ENCODE results near the gene CD300LB. TPM values are rescaled to one million over a fixed set of nuclear protein-coding genes. Genes with fewer than 3 reads are reported as not detected.

CD300LB gene
- polyA plus RNA-seq, 2 of the 4 experiments (the other 2 are of a cell fraction) = not detected

DNA sequence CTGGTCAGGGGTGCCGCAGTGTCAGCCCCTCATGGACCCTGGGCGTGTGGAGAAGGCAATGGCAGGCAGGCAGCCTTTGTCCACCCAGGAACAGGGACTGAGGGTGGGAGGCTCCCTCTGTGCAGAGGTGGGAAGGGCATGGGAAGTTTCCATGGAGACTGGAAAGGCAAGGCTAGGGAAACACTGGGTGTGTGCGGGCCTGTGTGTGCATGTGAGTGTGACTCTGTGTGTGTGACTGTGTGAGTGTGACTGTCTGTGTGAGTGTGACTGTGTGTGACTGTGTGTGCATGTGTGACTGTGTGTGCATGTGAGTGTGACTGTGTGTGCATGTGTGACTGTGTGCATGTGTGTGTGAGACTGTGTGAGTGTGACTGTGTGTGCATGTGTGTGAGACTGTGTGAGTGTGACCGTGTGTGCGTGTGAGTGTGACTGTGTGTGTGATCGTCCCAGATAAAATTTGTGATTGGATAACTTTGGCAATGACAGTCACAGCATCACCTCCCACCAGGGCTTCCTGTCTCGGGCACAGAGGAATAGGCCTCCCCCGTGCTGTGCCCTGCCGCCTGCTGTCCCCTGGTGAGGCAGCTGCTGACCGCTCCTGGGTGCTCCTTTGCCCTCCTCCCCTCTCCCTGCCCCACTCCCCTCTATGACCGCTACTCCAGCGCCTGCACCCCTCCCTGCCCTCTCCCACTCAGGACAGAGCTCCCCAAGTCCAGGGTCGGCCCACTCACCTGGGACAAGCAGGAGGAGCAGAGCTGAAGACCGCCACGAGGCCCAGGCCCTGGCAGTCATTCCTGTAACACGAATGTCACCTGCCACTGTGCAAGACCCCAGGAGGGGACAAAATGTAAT is 13.9 kb upstream of the CD300LB start:
- Histone ChIP-seq H3K4me3 (no peak overlapping the region), H3K9me3 (no peaks in the 10 kb centered on the region), H3K27ac (no peak overlapping the region), H3K4me1 (no peaks in the 10 kb centered on the region), H3K4me2 (no peak overlapping the region)
- CTCF ChIA-PET = interaction anchor here (0.7 to 1.3 kb wide), 4 partner anchors 21 to 57 kb away, joined by 3 to 7 read pairs (median 4); no protein-coding TSS in a partner anchor
- POLR2A ChIA-PET = no interaction called here
- FAIRE-seq = peak; percentile 72
- no peak for DNase-seq (ENCODE audit: low read depth in 1 of 2, low spot score in 1 of 2)
- ATAC-seq = no peak
- 69% methylated on average over 16 of the region's 16 CpGs for WGBS (ENCODE audit: missing lambda C conversion rate)
- TF ChIP-seq HOXB5 (CRISPR knock-in tag; IDR thresholded peaks at IDR 0.05) (no peak), ZC3H11A (IDR thresholded peaks at IDR 0.05) (no peak), FOSL2 (IDR thresholded peaks at IDR 0.05) (no peak), FOSL2 (CRISPR knock-in tag; IDR thresholded peaks at IDR 0.05) (no peak), MAFK (IDR thresholded peaks at IDR 0.05; ENCODE audit: partially characterized antibody) (no peak), HOXB13 (CRISPR knock-in tag; IDR thresholded peaks at IDR 0.05; ENCODE audit: low read depth) (no peak), GATA3 (IDR thresholded peaks at IDR 0.05; ENCODE audit: borderline replicate concordance) (no peak), HOXA7 (CRISPR knock-in tag; IDR thresholded peaks at IDR 0.05) (no peak), NR3C1 (IDR thresholded peaks at IDR 0.05) (no peak), EP300 (IDR thresholded peaks at IDR 0.05) (no peak), NPAS2 (CRISPR knock-in tag; IDR thresholded peaks at IDR 0.05; ENCODE audit: borderline replicate concordance) (no peak), EHMT2 (IDR thresholded peaks at IDR 0.05; ENCODE audit: low read depth) (no peak), RNF2 (IDR thresholded peaks at IDR 0.05; ENCODE audit: borderline replicate concordance, low read depth) (no peak)
- TF ChIP-seq, protein P1, sequence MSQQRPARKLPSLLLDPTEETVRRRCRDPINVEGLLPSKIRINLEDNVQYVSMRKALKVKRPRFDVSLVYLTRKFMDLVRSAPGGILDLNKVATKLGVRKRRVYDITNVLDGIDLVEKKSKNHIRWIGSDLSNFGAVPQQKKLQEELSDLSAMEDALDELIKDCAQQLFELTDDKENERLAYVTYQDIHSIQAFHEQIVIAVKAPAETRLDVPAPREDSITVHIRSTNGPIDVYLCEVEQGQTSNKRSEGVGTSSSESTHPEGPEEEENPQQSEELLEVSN (IDR thresholded peaks at IDR 0.05; ENCODE audit: borderline replicate concordance, low read depth) = no peak
- TF ChIP-seq, protein P2, sequence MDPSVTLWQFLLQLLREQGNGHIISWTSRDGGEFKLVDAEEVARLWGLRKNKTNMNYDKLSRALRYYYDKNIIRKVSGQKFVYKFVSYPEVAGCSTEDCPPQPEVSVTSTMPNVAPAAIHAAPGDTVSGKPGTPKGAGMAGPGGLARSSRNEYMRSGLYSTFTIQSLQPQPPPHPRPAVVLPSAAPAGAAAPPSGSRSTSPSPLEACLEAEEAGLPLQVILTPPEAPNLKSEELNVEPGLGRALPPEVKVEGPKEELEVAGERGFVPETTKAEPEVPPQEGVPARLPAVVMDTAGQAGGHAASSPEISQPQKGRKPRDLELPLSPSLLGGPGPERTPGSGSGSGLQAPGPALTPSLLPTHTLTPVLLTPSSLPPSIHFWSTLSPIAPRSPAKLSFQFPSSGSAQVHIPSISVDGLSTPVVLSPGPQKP (IDR thresholded peaks at IDR 0.05; ENCODE audit: low read depth, low read length) = no peak

DNA sequence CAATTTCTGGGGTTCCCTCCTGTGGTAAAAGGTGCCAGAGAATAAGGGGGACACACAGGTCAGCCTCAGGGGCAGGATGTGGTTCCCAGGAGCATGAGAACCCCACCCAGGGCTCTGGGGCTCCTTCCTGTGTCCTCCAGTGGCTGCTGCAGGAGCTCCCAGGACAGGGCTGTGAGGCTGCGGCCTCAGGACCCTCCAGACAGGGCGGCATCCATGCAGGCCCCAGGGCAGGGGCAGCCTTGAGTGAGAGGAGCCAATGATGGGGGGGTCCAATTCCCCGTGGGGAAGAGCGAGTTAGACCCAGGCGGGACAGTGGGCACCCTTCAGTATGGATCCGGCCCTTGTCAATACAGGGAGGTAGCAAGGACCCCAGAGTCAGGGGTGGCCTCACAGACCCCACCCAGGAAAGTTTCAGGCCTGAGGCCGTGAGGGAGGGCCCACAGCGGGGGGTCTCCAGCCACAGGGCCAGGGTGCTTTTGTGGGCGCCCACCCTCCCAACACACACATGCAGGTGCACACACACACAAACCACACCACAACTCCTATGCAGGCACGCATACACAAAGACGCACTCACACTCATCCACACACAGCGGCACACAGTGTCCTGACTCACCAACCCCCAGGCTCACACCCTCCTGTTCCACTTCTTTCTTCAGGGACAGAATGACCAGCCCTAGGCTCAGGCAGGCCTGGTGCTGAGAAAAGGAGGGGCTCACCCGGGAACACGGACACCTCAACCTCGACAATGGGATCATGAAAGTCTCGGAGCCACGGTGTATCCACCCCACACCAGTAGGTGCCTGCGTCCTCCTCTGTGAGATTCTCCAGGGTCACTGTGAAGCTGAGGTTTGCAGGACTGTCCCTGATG is 12.9 kb upstream of the CD300LB start:
- POLR2A ChIA-PET = no interaction called here
- CTCF ChIA-PET = interaction anchor here (0.6 to 1.1 kb wide), 5 partner anchors 11 to 357 kb away, joined by 3 to 4 read pairs (median 3); no protein-coding TSS in a partner anchor
- no peak overlapping the region for H3K4me2 ChIP-seq
- DNase-seq (ENCODE audit: low read depth in 1 of 2, low spot score in 1 of 2) = no peak
- 70% methylated on average over 16 of the region's 18 CpGs for WGBS (ENCODE audit: missing lambda C conversion rate)
- ATAC-seq = no peak; a peak in 2 of 6 replicates
- no peaks in the 10 kb centered on the region for H3K4me1 ChIP-seq
- no peak for FAIRE-seq
- no peaks in the 10 kb centered on the region for H3K9me3 ChIP-seq
- H3K4me3 ChIP-seq = no peak overlapping the region
- no peak overlapping the region for H3K27ac ChIP-seq
- TF ChIP-seq EHF (CRISPR knock-in tag; IDR thresholded peaks at IDR 0.05) (no peak), TP53 (CRISPR knock-in tag; IDR thresholded peaks at IDR 0.05) (no peak), MAFK (IDR thresholded peaks at IDR 0.05; ENCODE audit: partially characterized antibody) (no peak), ZNF302 (CRISPR knock-in tag; IDR thresholded peaks at IDR 0.05) (no peak), RFX5 (IDR thresholded peaks at IDR 0.05) (no peak), MYC (IDR thresholded peaks at IDR 0.05; ENCODE audit: borderline replicate concordance, low read length) (no peak), EP300 (IDR thresholded peaks at IDR 0.05) (no peak), POLR2AphosphoS2 (conservative IDR thresholded peaks at IDR 0.05; ENCODE audit: low read length) (no peak)
- TF ChIP-seq, protein P2 (IDR thresholded peaks at IDR 0.05; ENCODE audit: low read depth, low read length) = no peak
- TF ChIP-seq, protein P3, sequence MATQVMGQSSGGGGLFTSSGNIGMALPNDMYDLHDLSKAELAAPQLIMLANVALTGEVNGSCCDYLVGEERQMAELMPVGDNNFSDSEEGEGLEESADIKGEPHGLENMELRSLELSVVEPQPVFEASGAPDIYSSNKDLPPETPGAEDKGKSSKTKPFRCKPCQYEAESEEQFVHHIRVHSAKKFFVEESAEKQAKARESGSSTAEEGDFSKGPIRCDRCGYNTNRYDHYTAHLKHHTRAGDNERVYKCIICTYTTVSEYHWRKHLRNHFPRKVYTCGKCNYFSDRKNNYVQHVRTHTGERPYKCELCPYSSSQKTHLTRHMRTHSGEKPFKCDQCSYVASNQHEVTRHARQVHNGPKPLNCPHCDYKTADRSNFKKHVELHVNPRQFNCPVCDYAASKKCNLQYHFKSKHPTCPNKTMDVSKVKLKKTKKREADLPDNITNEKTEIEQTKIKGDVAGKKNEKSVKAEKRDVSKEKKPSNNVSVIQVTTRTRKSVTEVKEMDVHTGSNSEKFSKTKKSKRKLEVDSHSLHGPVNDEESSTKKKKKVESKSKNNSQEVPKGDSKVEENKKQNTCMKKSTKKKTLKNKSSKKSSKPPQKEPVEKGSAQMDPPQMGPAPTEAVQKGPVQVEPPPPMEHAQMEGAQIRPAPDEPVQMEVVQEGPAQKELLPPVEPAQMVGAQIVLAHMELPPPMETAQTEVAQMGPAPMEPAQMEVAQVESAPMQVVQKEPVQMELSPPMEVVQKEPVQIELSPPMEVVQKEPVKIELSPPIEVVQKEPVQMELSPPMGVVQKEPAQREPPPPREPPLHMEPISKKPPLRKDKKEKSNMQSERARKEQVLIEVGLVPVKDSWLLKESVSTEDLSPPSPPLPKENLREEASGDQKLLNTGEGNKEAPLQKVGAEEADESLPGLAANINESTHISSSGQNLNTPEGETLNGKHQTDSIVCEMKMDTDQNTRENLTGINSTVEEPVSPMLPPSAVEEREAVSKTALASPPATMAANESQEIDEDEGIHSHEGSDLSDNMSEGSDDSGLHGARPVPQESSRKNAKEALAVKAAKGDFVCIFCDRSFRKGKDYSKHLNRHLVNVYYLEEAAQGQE (IDR thresholded peaks at IDR 0.05) = no peak
- TF ChIP-seq, protein P4, sequence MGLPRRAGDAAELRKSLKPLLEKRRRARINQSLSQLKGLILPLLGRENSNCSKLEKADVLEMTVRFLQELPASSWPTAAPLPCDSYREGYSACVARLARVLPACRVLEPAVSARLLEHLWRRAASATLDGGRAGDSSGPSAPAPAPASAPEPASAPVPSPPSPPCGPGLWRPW (IDR thresholded peaks at IDR 0.05) = no peak
- TF ChIP-seq, protein P5, sequence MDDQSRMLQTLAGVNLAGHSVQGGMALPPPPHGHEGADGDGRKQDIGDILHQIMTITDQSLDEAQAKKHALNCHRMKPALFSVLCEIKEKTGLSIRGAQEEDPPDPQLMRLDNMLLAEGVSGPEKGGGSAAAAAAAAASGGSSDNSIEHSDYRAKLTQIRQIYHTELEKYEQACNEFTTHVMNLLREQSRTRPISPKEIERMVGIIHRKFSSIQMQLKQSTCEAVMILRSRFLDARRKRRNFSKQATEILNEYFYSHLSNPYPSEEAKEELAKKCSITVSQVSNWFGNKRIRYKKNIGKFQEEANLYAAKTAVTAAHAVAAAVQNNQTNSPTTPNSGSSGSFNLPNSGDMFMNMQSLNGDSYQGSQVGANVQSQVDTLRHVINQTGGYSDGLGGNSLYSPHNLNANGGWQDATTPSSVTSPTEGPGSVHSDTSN (IDR thresholded peaks at IDR 0.05) = no peak

Data from A549 (cell line).